NK-92 (cell line): Measurements from ENCODE around the gene ZFHX3.
"Not testable (repeated sequence)": the region's sequence is repeated elsewhere in the genome, so short reads cannot be mapped to it uniquely, and the experiment has no call there.

Experiments used
- DNase-seq: peaks from one replicate; lab custom pipeline; 2025; ENCODE audit not compliant: unreplicated experiment; lab: John Stamatoyannopoulos, UW

ZFHX3 gene

GRCh38 chr16:73023752-73024570 lies 24.0 kb downstream of the ZFHX3 start:
- no peak for DNase-seq

- no peak for DNase-seq
These were observed 24.6 kb downstream of the ZFHX3 start for GRCh38 chr16:73023320-73023719.

GRCh38 chr16:73022534-73022933 lies 25.4 kb downstream of the ZFHX3 start:
- DNase-seq: no peak

DNA sequence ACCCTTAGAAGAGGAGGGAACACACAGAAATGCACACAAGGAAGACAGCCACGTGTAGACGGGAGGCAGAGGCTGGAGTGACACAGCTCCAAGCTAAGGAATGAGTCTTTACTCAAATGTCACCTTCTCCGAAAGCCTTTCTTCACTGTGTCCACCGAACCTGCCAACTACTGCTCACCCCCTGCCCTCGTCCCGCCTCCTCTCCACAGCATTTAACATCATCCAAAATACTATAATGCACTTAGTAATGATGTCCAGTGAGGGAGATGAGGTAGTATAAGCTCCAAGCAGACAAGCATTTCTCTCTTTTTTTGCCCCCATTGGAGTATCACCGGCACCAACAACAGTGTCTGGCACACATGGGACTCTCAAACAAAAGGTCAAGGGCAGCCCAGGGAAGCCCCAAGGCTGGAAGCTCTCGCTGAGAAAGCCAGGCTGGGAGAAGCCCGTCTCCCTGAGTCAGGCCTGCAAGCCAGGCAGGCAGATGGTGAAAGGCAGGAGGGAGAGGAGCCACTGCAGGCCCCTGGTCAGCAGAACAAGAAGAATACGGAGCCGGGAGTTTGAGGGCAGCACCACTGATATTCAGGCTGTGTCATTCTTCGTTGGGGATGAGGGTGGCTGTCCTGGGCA lies 25.9 kb downstream of the ZFHX3 start:
- no peak for DNase-seq

- no peak for DNase-seq
These were observed 27.5 kb downstream of the ZFHX3 start for GRCh38 chr16:73020409-73020884.

GRCh38 chr16:73019457-73020362 lies 28.2 kb downstream of the ZFHX3 start:
- no peak for DNase-seq

DNA sequence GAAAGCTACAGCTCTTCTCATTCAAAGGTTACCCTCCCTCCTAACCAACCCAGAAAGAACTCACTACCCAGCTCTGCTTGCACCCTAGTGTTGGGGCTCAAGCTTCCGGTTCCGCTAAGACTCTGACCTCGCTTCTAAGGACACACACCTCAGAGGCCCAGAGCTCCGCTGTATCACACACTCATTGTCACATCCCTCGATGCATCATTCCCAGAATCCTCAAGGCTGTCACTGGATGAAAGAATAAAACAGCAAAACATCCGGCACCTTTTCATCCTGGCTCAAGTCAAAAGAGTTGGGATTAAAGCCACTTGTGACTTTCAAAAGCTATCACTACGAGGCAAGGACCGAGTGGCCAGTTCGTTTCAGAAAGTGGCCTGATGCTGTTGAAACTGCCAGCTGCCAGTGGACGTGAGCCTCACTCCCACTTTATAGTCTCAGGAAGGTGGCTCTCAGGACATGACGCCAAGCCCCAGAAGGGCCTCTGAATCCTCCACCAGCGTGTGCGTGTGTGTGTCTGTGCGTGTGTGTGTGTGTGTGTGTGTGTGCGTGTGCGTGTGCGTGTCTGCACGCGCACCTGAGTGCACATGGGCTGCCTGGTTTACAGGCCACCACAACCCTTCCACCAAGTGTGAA lies 29.0 kb downstream of the ZFHX3 start:
- DNase-seq: no peak

GRCh38 chr16:73017321-73017720 lies 30.6 kb downstream of the ZFHX3 start:
- no peak for DNase-seq

DNA sequence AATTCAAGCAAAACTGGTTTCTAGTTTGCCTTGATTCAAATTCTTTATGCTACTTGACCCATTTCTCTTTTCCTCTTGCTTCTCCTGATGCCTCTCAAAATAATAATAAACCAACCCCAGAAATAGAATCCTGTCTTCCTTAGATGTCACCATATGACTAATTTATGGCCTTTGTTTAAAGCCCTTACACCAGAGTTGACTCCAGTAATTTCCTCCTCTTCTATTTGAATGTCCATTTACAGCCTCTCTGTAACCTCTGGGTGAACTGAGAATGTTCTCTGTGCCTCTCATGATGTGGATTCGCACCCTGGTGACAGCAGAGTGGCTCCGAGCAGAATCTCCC lies 31.5 kb downstream of the ZFHX3 start:
- no peak for DNase-seq

DNA sequence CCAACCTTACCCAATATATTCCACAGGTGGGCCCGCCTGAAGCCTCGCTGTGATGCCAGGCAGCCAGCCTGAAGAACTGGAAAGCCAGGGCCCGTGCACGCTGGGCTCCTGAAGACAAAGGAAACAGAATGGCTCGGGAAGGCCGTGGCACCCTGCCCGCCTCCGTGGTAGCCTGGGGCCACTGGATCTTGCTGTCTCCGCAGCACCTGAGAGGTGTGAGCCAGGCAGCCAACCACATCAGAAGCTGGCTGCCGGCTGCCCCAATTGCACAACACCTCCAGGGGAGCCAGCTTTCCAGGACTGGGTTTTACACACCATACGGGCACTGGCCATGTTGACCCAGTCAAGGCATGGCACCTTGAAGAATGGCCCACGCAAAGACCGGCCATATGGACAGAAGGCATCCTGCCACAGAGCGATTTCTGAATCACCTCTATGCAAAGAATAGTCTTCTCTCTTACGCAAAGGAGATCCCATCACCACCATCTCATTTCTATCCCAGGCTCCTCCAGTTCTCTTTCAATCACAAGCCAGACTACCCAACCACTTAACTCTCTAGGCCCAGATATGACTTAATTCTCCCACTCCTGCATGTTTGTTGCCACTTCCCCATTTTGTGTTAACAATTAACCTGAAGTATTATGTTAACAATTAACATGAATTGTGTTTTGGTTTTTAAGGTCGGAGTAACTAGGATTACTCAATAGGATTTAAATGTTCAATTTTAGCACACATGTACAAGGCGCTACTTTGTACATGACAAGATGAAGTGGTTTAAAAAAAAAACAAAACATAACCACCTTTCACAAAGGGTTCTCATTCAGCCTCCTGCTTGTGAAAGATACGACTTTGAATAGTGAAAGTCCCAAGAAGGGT lies 32.1 kb downstream of the ZFHX3 start:
- DNase-seq: no peak

GRCh38 chr16:73014768-73015167 lies 33.2 kb downstream of the ZFHX3 start:
- no peak for DNase-seq

- no peak for DNase-seq
These were observed 34.0 kb downstream of the ZFHX3 start for GRCh38 chr16:73013974-73014373.

- DNase-seq: no peak
These were observed 35.6 kb downstream of the ZFHX3 start for GRCh38 chr16:73012341-73012740.

DNA sequence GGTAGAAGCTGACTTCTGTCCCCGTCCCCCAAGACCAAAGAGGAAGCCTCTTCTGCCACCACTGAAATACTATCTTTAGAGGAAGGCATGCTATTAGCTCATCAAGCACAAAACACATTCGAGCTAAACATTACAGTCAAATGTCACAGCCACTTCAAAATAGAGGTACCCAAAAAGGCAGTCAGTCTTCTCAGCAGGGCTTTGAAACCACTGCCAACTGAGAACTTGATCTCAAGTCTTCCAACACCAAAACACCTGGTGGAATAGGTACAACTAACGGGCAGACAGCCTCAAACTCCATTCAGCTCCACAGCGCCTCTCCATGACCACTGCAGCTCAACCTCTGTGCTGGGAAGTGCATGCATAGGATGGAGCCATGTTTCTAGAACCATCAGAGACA lies 36.0 kb downstream of the ZFHX3 start:
- no peak for DNase-seq

GRCh38 chr16:73010150-73010676 lies 37.7 kb downstream of the ZFHX3 start:
- no peak for DNase-seq

DNA sequence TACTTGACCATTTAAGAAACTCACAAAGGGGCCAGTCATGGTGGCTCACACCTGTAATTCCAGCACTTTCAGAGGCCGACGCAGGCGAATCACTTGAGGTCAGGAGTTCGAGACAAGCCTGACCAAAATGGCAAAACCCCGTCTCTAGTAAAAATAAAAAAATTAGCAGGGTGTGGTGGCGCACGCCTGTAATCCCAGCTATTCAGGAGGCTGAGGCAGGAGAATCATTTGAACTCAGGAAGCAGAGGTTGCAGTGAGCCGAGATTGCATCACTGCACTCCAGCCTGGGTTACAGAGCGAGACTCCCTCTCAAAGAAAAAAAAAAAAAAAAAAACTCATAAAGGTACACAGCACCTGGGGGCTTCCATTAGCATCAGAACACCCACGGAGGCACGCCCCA lies 38.2 kb downstream of the ZFHX3 start:
- not testable (repeated sequence) for DNase-seq

DNA sequence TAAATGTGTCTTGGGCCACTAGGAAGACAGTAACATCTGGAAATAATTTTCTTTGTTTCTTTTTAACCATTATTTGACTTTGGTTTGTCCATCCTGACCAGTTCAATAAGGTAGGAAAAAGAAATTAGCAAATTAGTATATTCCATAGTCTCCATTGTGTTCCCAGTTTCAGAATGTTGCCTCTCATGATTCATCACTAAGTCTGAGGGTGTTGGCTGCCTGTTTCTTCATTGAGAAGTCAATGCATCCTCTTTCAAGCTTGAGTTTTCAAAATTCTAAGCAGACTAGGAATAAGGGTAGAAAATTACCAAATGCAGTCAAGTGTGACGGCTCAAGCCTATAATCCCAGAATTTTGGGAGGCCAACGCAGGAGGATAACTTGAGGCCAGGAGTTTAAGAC lies 41.9 kb downstream of the ZFHX3 start:
- no peak for DNase-seq

- DNase-seq: no peak
These were observed 45.1 kb downstream of the ZFHX3 start for GRCh38 chr16:73002866-73003265.

GRCh38 chr16:73000907-73001521 lies 46.9 kb downstream of the ZFHX3 start:
- no peak for DNase-seq
